GM10266 (cell line): ENCODE results near the gene RAB24.
"Not testable (repeated sequence)": the region's sequence is repeated elsewhere in the genome, so short reads cannot be mapped to it uniquely, and the experiment has no call there.

Source experiments
- DNase-seq: peaks from one replicate; pipeline ENCODE4 v3.0.0; 2012; ENCODE audit errors: extremely low spot score
- TF ChIP-seq, protein P1 (sequence below): IDR thresholded peaks from 2 replicates; pipeline ENCODE4 v1.5.1; 2012; ENCODE audit warnings: mild to moderate bottlenecking, low read depth; ENCODE audit not compliant: control insufficient read depth, insufficient read depth; ENCODE audit errors: missing control alignments

The RAB24 gene

DNA sequence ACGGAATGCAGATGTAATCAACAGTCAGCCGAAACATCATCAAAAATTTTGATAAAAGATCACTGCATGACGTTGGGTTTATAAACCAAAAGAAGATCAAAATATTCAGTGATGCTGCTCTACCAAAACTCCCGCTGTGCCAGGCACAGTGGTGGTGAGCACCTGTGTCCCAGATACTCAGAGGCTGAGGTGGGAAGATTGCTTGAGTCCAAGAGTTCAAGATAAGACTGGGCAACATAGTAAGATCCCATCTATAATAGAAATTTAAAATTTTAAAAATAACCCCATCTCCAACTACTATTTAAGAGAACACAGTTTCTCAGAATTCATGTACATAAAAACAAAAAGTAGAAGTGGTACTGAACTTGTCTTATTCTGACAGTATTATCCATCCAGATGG, 44.2 kb upstream of the RAB24 start:
- no peak for DNase-seq
- TF ChIP-seq, protein P1, sequence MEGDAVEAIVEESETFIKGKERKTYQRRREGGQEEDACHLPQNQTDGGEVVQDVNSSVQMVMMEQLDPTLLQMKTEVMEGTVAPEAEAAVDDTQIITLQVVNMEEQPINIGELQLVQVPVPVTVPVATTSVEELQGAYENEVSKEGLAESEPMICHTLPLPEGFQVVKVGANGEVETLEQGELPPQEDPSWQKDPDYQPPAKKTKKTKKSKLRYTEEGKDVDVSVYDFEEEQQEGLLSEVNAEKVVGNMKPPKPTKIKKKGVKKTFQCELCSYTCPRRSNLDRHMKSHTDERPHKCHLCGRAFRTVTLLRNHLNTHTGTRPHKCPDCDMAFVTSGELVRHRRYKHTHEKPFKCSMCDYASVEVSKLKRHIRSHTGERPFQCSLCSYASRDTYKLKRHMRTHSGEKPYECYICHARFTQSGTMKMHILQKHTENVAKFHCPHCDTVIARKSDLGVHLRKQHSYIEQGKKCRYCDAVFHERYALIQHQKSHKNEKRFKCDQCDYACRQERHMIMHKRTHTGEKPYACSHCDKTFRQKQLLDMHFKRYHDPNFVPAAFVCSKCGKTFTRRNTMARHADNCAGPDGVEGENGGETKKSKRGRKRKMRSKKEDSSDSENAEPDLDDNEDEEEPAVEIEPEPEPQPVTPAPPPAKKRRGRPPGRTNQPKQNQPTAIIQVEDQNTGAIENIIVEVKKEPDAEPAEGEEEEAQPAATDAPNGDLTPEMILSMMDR, result no peak

DNA sequence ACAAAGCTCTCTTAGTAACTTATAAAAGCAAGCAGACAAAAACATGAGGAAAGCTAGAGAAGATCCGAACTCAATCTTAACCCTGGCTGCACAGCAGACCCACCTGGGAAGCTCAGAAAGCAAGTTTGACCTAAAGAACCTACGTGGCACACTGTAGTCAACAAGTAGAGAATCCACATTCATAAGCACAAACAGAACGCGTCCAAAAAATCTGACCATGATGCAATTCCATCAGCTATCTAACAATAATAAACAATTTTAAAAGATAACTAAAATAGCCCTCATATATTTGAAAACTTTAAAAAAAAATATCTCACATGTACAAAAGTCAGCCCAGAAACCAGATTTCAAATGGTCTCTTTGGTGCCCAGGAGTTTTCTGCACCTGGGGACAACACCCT, 43.3 kb upstream of the RAB24 start:
- no peak for DNase-seq
- TF ChIP-seq, protein P1, result no peak

DNA sequence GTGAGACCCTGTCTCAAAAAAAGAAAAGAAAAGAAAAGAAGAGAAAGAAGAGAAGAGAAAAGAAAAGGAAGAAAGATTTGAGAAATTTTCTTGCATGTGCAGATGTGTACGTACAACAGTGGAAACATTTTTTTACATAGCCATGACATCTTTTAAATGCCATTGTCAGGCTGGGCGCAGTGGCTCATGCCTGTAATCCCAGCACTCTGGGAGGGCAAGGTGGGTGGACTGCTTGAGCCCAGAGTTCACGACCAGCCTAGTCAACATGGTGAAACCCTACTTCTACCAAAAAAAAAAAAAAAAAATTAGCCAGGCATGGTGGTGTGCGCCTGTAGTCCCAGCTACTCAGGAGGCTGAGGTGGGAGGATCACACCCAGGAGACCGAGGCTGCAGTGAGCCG, 41.4 kb upstream of the RAB24 start:
- DNase-seq, result no peak
- TF ChIP-seq, protein P1, result no peak

DNA sequence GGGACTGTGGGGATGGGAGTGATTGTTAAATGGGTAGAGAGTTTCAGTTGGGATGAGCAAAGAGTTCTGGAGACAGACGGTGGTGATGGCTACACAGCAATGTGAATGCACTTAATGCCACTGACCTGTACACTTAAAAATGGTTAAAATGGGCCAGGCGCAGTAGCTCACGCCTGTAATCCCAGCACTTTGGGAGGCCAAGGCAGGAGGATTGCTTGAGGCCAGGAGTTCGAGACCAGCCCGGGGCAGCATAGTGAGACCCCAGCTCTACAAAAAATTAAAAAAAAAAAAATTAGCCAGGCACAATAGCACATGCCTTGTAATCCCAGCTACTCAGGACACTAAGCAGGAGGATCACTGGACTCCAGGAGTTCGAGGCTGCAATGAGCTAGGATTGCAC, 40.3 kb upstream of the RAB24 start:
- TF ChIP-seq, protein P1, result no peak
- DNase-seq, result no peak

DNA sequence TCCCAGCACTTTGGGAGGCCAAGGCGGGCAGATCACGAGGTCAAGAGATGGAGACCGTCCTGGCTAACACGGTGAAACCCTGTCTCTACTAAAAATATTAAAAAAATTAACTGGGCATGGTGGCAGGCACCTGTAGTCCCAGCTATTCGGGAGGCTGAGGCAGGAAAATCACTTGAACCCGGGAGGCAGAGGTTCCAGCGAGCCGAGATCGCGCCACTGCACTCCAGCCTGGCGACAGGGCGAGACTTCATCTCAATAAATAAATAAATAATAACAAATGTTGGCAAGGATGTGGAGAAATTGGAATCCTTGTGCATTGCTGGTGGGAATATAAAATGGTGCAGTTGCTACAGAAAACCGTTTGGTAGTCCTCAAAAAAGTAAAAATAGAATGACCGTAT, 39.5 kb upstream of the RAB24 start:
- not testable (repeated sequence) for DNase-seq

DNA sequence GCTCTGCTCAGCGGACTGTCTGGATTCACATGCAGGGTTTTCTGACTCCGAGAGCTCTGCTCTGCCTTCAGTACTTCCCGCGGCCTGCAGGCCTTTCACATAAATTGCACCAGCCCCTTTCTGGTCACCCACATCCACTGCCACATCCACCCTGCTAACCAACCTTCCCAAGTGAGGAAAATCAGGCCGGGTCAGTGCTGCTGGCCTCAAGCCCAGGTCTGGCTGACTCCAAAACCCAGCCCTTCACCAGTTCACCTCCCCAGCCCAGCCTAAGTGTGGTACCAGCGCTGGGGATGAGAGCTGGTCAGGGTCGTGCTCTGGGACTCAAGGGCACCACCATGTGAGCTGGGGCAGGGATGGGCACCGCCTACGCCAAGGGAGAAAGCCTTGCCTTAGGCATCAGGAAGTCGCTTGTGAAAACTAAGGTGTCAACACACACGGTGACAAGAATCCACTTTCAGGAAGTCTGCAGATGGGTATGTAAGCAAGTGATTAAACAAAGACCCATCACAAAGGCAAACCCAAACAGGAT, 35.7 kb upstream of the RAB24 start:
- TF ChIP-seq, protein P1, result no peak
- no peak for DNase-seq

DNA sequence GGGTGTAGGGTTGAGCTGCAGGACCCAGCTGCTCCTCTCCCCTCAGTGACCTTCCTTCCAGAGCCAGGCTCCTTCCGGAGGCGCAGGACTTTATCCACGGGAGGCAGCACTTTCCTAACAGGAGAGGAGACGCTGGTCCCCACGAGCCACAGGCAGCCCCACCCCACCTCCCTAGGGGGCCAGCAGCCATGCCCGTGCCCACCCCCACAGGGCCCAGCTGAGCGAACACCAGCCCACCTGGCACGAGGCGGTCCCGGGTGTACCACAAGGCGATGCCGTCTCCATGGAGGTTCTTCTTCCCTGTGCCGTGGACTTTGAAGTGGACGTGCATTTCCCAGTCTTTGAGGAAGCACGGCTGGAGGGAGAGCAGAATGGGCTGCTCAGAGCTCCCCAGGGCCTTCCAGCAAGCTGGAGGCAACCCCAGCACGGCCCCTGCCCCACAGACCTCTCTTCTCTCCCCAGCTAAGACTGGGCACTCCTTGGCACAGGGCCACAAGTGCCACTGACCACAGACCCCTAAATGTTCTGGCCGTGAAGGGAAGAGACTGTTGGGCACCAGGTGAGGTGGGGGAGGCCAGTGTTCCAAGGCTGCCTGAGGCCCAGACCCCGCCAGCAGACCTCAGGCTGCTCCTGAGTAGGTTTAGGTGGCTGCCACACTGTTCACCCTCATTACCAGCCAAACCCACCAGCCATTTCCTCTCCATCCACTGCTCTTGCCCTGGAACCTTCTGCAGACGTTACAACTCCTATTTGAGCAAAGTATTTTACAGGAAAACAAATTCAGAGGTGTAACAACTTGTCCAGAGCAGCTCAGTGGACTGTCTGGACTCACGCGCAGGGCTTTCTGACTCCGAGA, 35.0 kb upstream of the RAB24 start:
- no peak for DNase-seq
- TF ChIP-seq, protein P1, result no peak
